DOHH2 (cell line): ENCODE data around the gene BBX.

ENCODE experiments used
- CTCF ChIP-seq: fragments of 200-600 bp; sonication (generic); IDR thresholded peaks from one replicate; pipeline ENCODE4 v1.5.1; 2014; ENCODE audit warnings: antibody characterized with exemption, mild to moderate bottlenecking, low read depth, low read length; ENCODE audit not compliant: poor library complexity, severe bottlenecking
- EZH2phosphoT487 ChIP-seq: fragments of 200-600 bp; sonication (generic); IDR thresholded peaks from 2 replicates; pipeline ENCODE4 v1.6.1; 2017; ENCODE audit warnings: borderline replicate concordance, mild to moderate bottlenecking, antibody characterized with exemption, low read length, moderate library complexity, mixed read lengths

- no peak for TF ChIP-seq CTCF
- no peak for TF ChIP-seq EZH2phosphoT487
These were observed 68.0 kb downstream of the BBX start for GRCh38 chr3:107590786-107591185.
